AG04449 (cell line): Measurements from ENCODE around the gene GBP2.

ENCODE experiments used
- CTCF ChIA-PET: fragments of 350-600 bp; formaldehyde crosslinking; extraction: SDS; loops from one replicate; lab custom pipeline; 2021; ENCODE audit warnings: antibody characterized with exemption; lab: Yijun Ruan, JAX
- POLR2A ChIA-PET: fragments of 400-600, 350-600 bp; formaldehyde crosslinking; extraction: SDS; loops from one replicate; lab custom pipeline; 2020; ENCODE audit warnings: antibody characterized with exemption, inconsistent platforms; lab: Yijun Ruan, JAX
- DNase-seq: peaks from one replicate; pipeline ENCODE4 v3.0.0-alpha.2; 2010; ENCODE audit warnings: low read depth, low spot score
- H3K4me3 ChIP-seq: 2 replicates; pipeline ENCODE4 v1.5.1; 2011; ENCODE audit warnings: low read depth, mild to moderate bottlenecking, control low read depth, low read length
- TF ChIP-seq, protein P1 (sequence below): IDR thresholded peaks from one replicate; pipeline ENCODE4 v1.5.1; 2011; ENCODE audit warnings: mild to moderate bottlenecking, moderate library complexity, low read length, control low read depth, inconsistent platforms; ENCODE audit not compliant: insufficient read depth; ENCODE audit errors: missing control alignments

GBP2 gene

DNA sequence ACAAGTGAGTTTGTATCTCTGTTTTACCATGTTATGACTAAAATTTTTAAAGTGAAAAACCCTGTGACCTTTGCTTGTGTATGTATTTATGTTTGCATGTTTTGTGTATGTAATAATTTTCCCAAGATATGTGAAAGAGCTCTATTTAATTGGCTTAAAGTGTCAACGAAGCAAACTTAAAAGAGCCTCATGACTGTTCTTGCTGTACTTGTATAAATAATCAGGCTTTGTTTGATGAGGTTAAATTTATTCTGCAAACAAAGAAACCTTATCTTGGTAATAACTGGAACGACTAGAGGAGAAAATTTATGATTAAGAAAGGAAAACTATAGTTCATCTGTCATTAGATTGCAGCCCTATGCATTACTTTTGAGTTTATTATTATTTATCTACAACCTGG is 43.3 kb upstream of the GBP2 start:
- ChIA-PET POLR2A (no interaction called here), CTCF (no interaction called here)
- no peak overlapping the region for H3K4me3 ChIP-seq
- TF ChIP-seq, protein P1, sequence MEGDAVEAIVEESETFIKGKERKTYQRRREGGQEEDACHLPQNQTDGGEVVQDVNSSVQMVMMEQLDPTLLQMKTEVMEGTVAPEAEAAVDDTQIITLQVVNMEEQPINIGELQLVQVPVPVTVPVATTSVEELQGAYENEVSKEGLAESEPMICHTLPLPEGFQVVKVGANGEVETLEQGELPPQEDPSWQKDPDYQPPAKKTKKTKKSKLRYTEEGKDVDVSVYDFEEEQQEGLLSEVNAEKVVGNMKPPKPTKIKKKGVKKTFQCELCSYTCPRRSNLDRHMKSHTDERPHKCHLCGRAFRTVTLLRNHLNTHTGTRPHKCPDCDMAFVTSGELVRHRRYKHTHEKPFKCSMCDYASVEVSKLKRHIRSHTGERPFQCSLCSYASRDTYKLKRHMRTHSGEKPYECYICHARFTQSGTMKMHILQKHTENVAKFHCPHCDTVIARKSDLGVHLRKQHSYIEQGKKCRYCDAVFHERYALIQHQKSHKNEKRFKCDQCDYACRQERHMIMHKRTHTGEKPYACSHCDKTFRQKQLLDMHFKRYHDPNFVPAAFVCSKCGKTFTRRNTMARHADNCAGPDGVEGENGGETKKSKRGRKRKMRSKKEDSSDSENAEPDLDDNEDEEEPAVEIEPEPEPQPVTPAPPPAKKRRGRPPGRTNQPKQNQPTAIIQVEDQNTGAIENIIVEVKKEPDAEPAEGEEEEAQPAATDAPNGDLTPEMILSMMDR, result no peak
- DNase-seq, result no peak

GRCh38 chr1:89167590-89168230 is 41.8 kb upstream of the GBP2 start:
- CTCF ChIA-PET, result no interaction called here
- H3K4me3 ChIP-seq, result no peak overlapping the region
- POLR2A ChIA-PET, result no interaction called here
- TF ChIP-seq, protein P1, result no peak
- no peak for DNase-seq

DNA sequence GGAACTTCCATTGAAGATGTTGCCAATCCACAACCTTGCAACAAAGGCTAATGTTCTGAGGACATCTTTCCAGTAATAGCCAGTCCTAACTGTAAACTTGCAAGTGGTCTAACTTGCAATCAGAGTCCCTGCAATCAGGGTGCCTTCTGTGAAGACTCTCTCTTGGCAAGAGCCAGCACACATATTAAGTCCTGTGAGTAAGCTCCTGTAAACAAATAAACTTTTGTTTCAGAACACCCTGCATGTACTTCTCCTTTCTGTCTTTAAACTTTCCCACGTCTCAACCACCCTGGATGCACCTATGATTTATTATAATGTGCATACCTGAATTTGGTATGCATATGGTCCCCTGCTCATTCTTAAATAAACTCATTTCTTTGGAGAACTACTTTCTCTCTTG is 40.8 kb upstream of the GBP2 start:
- DNase-seq, result no peak
- POLR2A ChIA-PET, result no interaction called here
- CTCF ChIA-PET, result no interaction called here
- H3K4me3 ChIP-seq, result no peak overlapping the region
- TF ChIP-seq, protein P1, result no peak

GRCh38 chr1:89165811-89166210 is 39.9 kb upstream of the GBP2 start:
- ChIA-PET POLR2A (no interaction called here), CTCF (no interaction called here)
- DNase-seq, result no peak
- TF ChIP-seq, protein P1, result no peak
- H3K4me3 ChIP-seq, result no peak overlapping the region

- DNase-seq, result no peak
- POLR2A ChIA-PET, result no interaction called here
- CTCF ChIA-PET, result no interaction called here
- H3K4me3 ChIP-seq, result no peak overlapping the region
- TF ChIP-seq, protein P1, result no peak
Observed at GRCh38 chr1:89151047-89151446, 25.1 kb upstream of the GBP2 start.

GRCh38 chr1:89149976-89150375 is 24.1 kb upstream of the GBP2 start:
- TF ChIP-seq, protein P1, result no peak
- DNase-seq, result no peak
- H3K4me3 ChIP-seq, result no peak overlapping the region
- ChIA-PET CTCF (interaction anchor here (1.0 to 3.2 kb wide), 4 partner anchors 65 to 151 kb away, joined by 3 to 23 read pairs (median 12); no protein-coding TSS in a partner anchor), POLR2A (no interaction called here)
